SU-DHL-6 (cell line): Measurements from ENCODE around the gene RNF212.

ENCODE experiments used
- H2AFZ ChIP-seq: fragments of 200-600 bp; sonication (generic); 2 replicates; pipeline ENCODE4 v1.6.1; 2014; ENCODE audit warnings: low read depth, mild to moderate bottlenecking, moderate library complexity, mixed read lengths, antibody characterized with exemption, low read length; ENCODE audit not compliant: severe bottlenecking
- H3F3A ChIP-seq: fragments of 200-600 bp; shearing (Covaris generic); 2 replicates; pipeline ENCODE4 v1.6.0; 2016; ENCODE audit warnings: antibody characterized with exemption, mild to moderate bottlenecking; ENCODE audit not compliant: insufficient read depth
- H3K27ac ChIP-seq: fragments of 200-600 bp; sonication (generic); 2 replicates; pipeline ENCODE4 v1.5.1; 2016; ENCODE audit warnings: low read depth, mild to moderate bottlenecking, low read length, moderate library complexity, mixed read lengths
- H3K27me3 ChIP-seq: fragments of 200-600 bp; sonication (generic), shearing (Covaris generic); 2 replicates; pipeline ENCODE4 v1.6.0; 2014; ENCODE audit warnings: mild to moderate bottlenecking, low read length
- H3K36me3 ChIP-seq: fragments of 200-600 bp; sonication (generic); 2 replicates; pipeline ENCODE4 v1.6.1; 2014; ENCODE audit warnings: mild to moderate bottlenecking, low read length, mixed read lengths
- H3K4me2 ChIP-seq: fragments of 300-600, 200-600 bp; shearing (Covaris generic), sonication (generic); 2 replicates; pipeline ENCODE4 v1.6.0; 2014; ENCODE audit warnings: low read length, low read depth, mild to moderate bottlenecking; ENCODE audit not compliant: poor library complexity, severe bottlenecking
- H3K4me3 ChIP-seq: fragments of 200-600 bp; sonication (generic); 2 replicates; pipeline ENCODE4 v1.5.1; 2014; ENCODE audit warnings: antibody characterized with exemption, low read length, mild to moderate bottlenecking, mixed read lengths; ENCODE audit not compliant: insufficient read depth, poor library complexity, severe bottlenecking
- H3K79me2 ChIP-seq: fragments of 200-600 bp; sonication (generic); 2 replicates; pipeline ENCODE4 v1.6.1; 2014; ENCODE audit warnings: mild to moderate bottlenecking, low read length, moderate library complexity; ENCODE audit not compliant: insufficient read depth
- H3K9ac ChIP-seq: fragments of 200-600 bp; sonication (generic); 2 replicates; pipeline ENCODE4 v1.7.0; 2014; ENCODE audit warnings: mild to moderate bottlenecking, low read length
- H3K9me2 ChIP-seq: fragments of 200-600 bp; sonication (generic); replicated peaks from 2 replicates; pipeline ENCODE4 v1.6.1; 2014; ENCODE audit warnings: low read length; ENCODE audit not compliant: insufficient read depth
- H3K9me3 ChIP-seq: fragments of 200-600 bp; sonication (generic); 2 replicates; pipeline ENCODE4 v1.6.1; 2014; ENCODE audit warnings: low read length, mixed read lengths; ENCODE audit not compliant: insufficient read depth
- H4K20me1 ChIP-seq: fragments of 200-600 bp; sonication (generic); 2 replicates; pipeline ENCODE4 v1.6.1; 2014; ENCODE audit warnings: low read depth, mild to moderate bottlenecking, antibody characterized with exemption, low read length, moderate library complexity, mixed read lengths
- CTCF ChIP-seq: fragments of 200-600 bp; sonication (generic); IDR thresholded peaks from one replicate; pipeline ENCODE4 v1.5.1; 2017; ENCODE audit warnings: antibody characterized with exemption, mild to moderate bottlenecking, low read length, moderate library complexity; ENCODE audit not compliant: insufficient read depth, poor library complexity, severe bottlenecking
- EZH2phosphoT487 ChIP-seq: fragments of 200-600 bp; sonication (generic), shearing (Covaris generic); conservative IDR thresholded peaks from 2 replicates; pipeline ENCODE4 v1.6.1; 2018; ENCODE audit warnings: mild to moderate bottlenecking, antibody characterized with exemption, low read length, moderate library complexity, mixed read lengths

RNF212 gene

DNA sequence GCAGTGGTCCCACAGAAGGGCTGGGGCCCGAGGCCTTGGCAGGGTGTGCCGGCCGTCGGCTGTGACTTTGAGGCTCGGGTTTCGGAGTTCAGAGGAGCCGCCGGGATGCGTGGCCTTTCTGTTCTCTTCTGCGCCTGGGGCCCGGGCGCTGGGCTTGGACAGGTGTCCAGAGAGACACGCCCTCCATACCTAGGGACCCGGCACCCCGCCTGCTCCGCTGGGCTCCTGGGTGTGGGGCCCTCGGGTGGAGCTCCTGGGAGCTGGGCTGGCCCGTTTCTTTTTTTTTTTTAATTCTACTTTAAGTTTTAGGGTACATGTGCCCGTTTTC is 90.7 kb downstream of the RNF212 start:
- TF ChIP-seq CTCF = no peak
- TF ChIP-seq EZH2phosphoT487 = no peak
- H3K9me2 ChIP-seq = no peaks in the 10 kb centered on the region
- no peak overlapping the region for H3K4me3 ChIP-seq
- H3K9ac ChIP-seq = no peak overlapping the region
- H3F3A ChIP-seq = no peaks in the 10 kb centered on the region; the same call in 1 of the 2 replicates
- no peak overlapping the region for H3K4me2 ChIP-seq
- H3K27ac ChIP-seq = no peak overlapping the region
- no peaks in the 10 kb centered on the region for H3K36me3 ChIP-seq
- H2AFZ ChIP-seq = no peak overlapping the region
- H3K9me3 ChIP-seq = no peaks in the 10 kb centered on the region
- no peaks in the 10 kb centered on the region for H3K79me2 ChIP-seq
- no peaks in the 10 kb centered on the region for H3K27me3 ChIP-seq
- H4K20me1 ChIP-seq = no peaks in the 10 kb centered on the region

GRCh38 chr4:1022051-1022738 is 91.2 kb downstream of the RNF212 start:
- Histone ChIP-seq H3F3A (no peaks in the 10 kb centered on the region; the same call in 1 of the 2 replicates), H3K36me3 (no peaks in the 10 kb centered on the region), H4K20me1 (no peaks in the 10 kb centered on the region), H3K4me3 (no peak overlapping the region), H3K9me2 (no peaks in the 10 kb centered on the region), H3K9me3 (no peaks in the 10 kb centered on the region), H3K79me2 (no peaks in the 10 kb centered on the region), H3K27me3 (no peaks in the 10 kb centered on the region), H3K4me2 (no peak overlapping the region), H3K27ac (no peak overlapping the region), H3K9ac (no peak overlapping the region), H2AFZ (no peak overlapping the region)
- no peak for TF ChIP-seq CTCF
- no peak for TF ChIP-seq EZH2phosphoT487
